ENCODE data around the gene ATXN1.
"Not testable (repeated sequence)": the region's sequence is repeated elsewhere in the genome, so short reads cannot be mapped to it uniquely, and the experiment has no call there.

ATXN1 gene

GRCh38 chr6:16466800-16467553, 294.3 kb downstream of the ATXN1 start:
- no peak for FAIRE-seq

- no peak for FAIRE-seq
Observed at GRCh38 chr6:16464045-16464444, 297.2 kb downstream of the ATXN1 start.

GRCh38 chr6:16463246-16463645, 298.0 kb downstream of the ATXN1 start:
- not testable (repeated sequence) for FAIRE-seq

GRCh38 chr6:16461491-16461890, 299.8 kb downstream of the ATXN1 start:
- FAIRE-seq, result no peak

GRCh38 chr6:16459472-16459871, 301.8 kb downstream of the ATXN1 start:
- FAIRE-seq, result not testable (repeated sequence)

- FAIRE-seq, result no peak
Observed at GRCh38 chr6:16452348-16452747, 308.9 kb downstream of the ATXN1 start.

- FAIRE-seq, result no peak
Observed at GRCh38 chr6:16450821-16451220, 310.4 kb downstream of the ATXN1 start.

GRCh38 chr6:16450285-16450684, 311.0 kb downstream of the ATXN1 start:
- FAIRE-seq, result no peak

- no peak for FAIRE-seq
Observed at GRCh38 chr6:16446273-16446672, 315.0 kb downstream of the ATXN1 start.

GRCh38 chr6:16442031-16442430, 319.2 kb downstream of the ATXN1 start:
- FAIRE-seq, result no peak

GRCh38 chr6:16441262-16441661, 320.0 kb downstream of the ATXN1 start:
- FAIRE-seq, result no peak

- FAIRE-seq, result no peak
Observed at GRCh38 chr6:16440636-16441212, 320.5 kb downstream of the ATXN1 start.

- no peak for FAIRE-seq
Observed at GRCh38 chr6:16438718-16439591, 322.3 kb downstream of the ATXN1 start.

GRCh38 chr6:16437984-16438383, 323.3 kb downstream of the ATXN1 start:
- no peak for FAIRE-seq

GRCh38 chr6:16437095-16437494, 324.2 kb downstream of the ATXN1 start:
- FAIRE-seq, result no peak

GRCh38 chr6:16436550-16436949, 324.7 kb downstream of the ATXN1 start:
- FAIRE-seq, result no peak

- FAIRE-seq, result no peak
Observed at GRCh38 chr6:16434885-16435284, 326.4 kb downstream of the ATXN1 start.

GRCh38 chr6:16433338-16433890, 327.8 kb downstream of the ATXN1 start:
- no peak for FAIRE-seq

- no peak for FAIRE-seq
Observed at GRCh38 chr6:16432075-16433032, 328.9 kb downstream of the ATXN1 start.

- FAIRE-seq, result no peak
Observed at GRCh38 chr6:16431106-16431505, 330.2 kb downstream of the ATXN1 start.

GRCh38 chr6:16430391-16431089, 330.7 kb downstream of the ATXN1 start:
- FAIRE-seq, result no peak

- no peak for FAIRE-seq
Observed at GRCh38 chr6:16429669-16430068, 331.6 kb downstream of the ATXN1 start.
